ENCODE measurements around the gene NR6A1.

The NR6A1 gene

GRCh38 chr9:124479371-124479770 lies 291.7 kb downstream of the NR6A1 start:
- Histone ChIP-seq H3K27me3 (ENCODE audit: insufficient read depth, low read length, poor library complexity) (no peaks in the 10 kb centered on the region), H3K56ac (ENCODE audit: low read length) (no peak overlapping the region), H3K36me3 (ENCODE audit: control insufficient read depth, insufficient read depth, low read length) (no peaks in the 10 kb centered on the region), H3K18ac (ENCODE audit: low read length) (no peak overlapping the region), H3K23ac (ENCODE audit: low read length) (no peak overlapping the region), H3K4me2 (ENCODE audit: low read length) (no peak overlapping the region), H3K4ac (ENCODE audit: low read depth, low read length) (no peak overlapping the region), H2BK15ac (replicated peaks; ENCODE audit: low read depth) (no peak overlapping the region), H2BK5ac (ENCODE audit: low read length) (no peak overlapping the region), H2BK120ac (ENCODE audit: low read depth, low read length) (no peak overlapping the region), H3K27ac (ENCODE audit: low read depth, low read length) (no peak overlapping the region), H4K8ac (ENCODE audit: low read depth, low read length) (no peak overlapping the region), H3K9ac (ENCODE audit: low read length) (no peak overlapping the region), H3K4me3 (ENCODE audit: low read length) (no peak overlapping the region), H3K4me1 (ENCODE audit: control insufficient read depth, low read depth, low read length) (peaks cover 4% of the 10 kb centered on the region), H3K79me1 (ENCODE audit: low read length) (no peaks in the 10 kb centered on the region), H4K5ac (ENCODE audit: low read length) (no peak overlapping the region), H3K79me2 (ENCODE audit: control insufficient read depth, insufficient read depth, low read length) (no peaks in the 10 kb centered on the region), H2AK5ac (ENCODE audit: low read length) (no peak overlapping the region)
- no peak for DNase-seq
- no CpG with 5 or more reads among the region's 16 CpGs for WGBS (ENCODE audit: extremely low coverage, insufficient coverage, low lambda C conversion rate)

- H3K4me1 ChIP-seq (ENCODE audit: control insufficient read depth, low read depth, low read length) = peaks cover 4% of the 10 kb centered on the region
- no peak overlapping the region for H3K4me3 ChIP-seq (ENCODE audit: low read length)
- no peak overlapping the region for H4K5ac ChIP-seq (ENCODE audit: low read length)
- H2BK120ac ChIP-seq (ENCODE audit: low read depth, low read length) = no peak overlapping the region
- H3K4ac ChIP-seq (ENCODE audit: low read depth, low read length) = no peak overlapping the region
- no peak overlapping the region for H2BK5ac ChIP-seq (ENCODE audit: low read length)
- peak; percentile 52 for DNase-seq
- WGBS (ENCODE audit: extremely low coverage, insufficient coverage, low lambda C conversion rate) = no CpG with 5 or more reads among the region's 12 CpGs
- H3K79me1 ChIP-seq (ENCODE audit: low read length) = no peaks in the 10 kb centered on the region
- H3K27me3 ChIP-seq (ENCODE audit: insufficient read depth, low read length, poor library complexity) = no peaks in the 10 kb centered on the region
- no peak overlapping the region for H3K23ac ChIP-seq (ENCODE audit: low read length)
- no peak overlapping the region for H4K8ac ChIP-seq (ENCODE audit: low read depth, low read length)
- no peak overlapping the region for H2BK15ac ChIP-seq (replicated peaks; ENCODE audit: low read depth)
- H3K9ac ChIP-seq (ENCODE audit: low read length) = peak overlapping the region; percentile 52
- no peaks in the 10 kb centered on the region for H3K36me3 ChIP-seq (ENCODE audit: control insufficient read depth, insufficient read depth, low read length)
- H3K79me2 ChIP-seq (ENCODE audit: control insufficient read depth, insufficient read depth, low read length) = no peaks in the 10 kb centered on the region
- peak overlapping the region; percentile 10 for H3K18ac ChIP-seq (ENCODE audit: low read length)
- H2AK5ac ChIP-seq (ENCODE audit: low read length) = no peak overlapping the region
- H3K27ac ChIP-seq (ENCODE audit: low read depth, low read length) = no peak overlapping the region
- H3K4me2 ChIP-seq (ENCODE audit: low read length) = no peak overlapping the region
- peak overlapping the region; percentile 82 for H3K56ac ChIP-seq (ENCODE audit: low read length)
Observed at GRCh38 chr9:124478354-124478753, 292.8 kb downstream of the NR6A1 start.

DNA sequence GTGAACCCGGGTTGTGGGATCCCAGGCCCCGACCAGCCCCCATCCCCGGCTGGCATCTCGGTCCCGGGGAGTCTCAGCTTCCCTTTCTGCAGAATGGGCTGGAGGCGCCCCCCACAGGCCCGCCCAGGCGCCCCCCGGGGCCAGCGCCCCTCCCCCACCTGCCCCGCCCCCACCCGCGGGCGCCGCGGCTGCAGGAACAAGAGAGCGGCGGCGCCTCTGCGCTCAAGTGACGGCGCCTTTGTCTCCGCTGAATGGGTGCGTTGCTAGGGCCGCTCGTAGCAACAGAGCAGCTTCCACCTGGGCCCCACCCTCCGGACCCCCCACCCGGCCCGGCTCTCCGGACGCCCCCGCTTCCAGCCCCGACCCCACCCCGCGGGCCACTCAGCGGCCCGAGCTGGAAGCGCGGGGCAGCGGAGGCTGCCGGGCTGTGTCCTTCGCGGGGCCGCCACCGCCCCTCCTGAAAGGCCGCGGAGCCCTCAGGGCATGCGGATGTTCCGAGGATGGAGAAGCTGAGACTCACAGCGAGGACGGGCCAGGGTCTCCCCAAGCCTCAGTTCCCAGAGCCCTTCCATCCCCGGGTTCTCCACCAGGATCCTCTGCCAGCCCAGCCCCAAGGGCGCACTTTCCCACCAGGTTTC lies 293.3 kb downstream of the NR6A1 start:
- H3K27me3 ChIP-seq (ENCODE audit: insufficient read depth, low read length, poor library complexity) = no peaks in the 10 kb centered on the region
- peak overlapping the region; percentile 52 for H3K9ac ChIP-seq (ENCODE audit: low read length)
- no peak overlapping the region for H3K4me3 ChIP-seq (ENCODE audit: low read length)
- no peak overlapping the region for H2BK15ac ChIP-seq (replicated peaks; ENCODE audit: low read depth)
- peak overlapping the region; percentile 82 for H3K56ac ChIP-seq (ENCODE audit: low read length)
- DNase-seq = peak; percentile 56
- no peak overlapping the region for H2BK5ac ChIP-seq (ENCODE audit: low read length)
- H3K18ac ChIP-seq (ENCODE audit: low read length) = peak overlapping the region; percentile 31
- peak overlapping the region; percentile 48 for H3K4me2 ChIP-seq (ENCODE audit: low read length)
- no peak overlapping the region for H4K5ac ChIP-seq (ENCODE audit: low read length)
- peak overlapping the region; percentile 6 for H3K4ac ChIP-seq (ENCODE audit: low read depth, low read length)
- no peaks in the 10 kb centered on the region for H3K79me1 ChIP-seq (ENCODE audit: low read length)
- no peak overlapping the region for H4K8ac ChIP-seq (ENCODE audit: low read depth, low read length)
- H3K36me3 ChIP-seq (ENCODE audit: control insufficient read depth, insufficient read depth, low read length) = no peaks in the 10 kb centered on the region
- no peak overlapping the region for H2AK5ac ChIP-seq (ENCODE audit: low read length)
- H3K4me1 ChIP-seq (ENCODE audit: control insufficient read depth, low read depth, low read length) = peaks cover 4% of the 10 kb centered on the region
- no peaks in the 10 kb centered on the region for H3K79me2 ChIP-seq (ENCODE audit: control insufficient read depth, insufficient read depth, low read length)
- H3K27ac ChIP-seq (ENCODE audit: low read depth, low read length) = no peak overlapping the region
- WGBS (ENCODE audit: extremely low coverage, insufficient coverage, low lambda C conversion rate) = no CpG with 5 or more reads among the region's 53 CpGs
- H2BK120ac ChIP-seq (ENCODE audit: low read depth, low read length) = no peak overlapping the region
- H3K23ac ChIP-seq (ENCODE audit: low read length) = no peak overlapping the region

DNA sequence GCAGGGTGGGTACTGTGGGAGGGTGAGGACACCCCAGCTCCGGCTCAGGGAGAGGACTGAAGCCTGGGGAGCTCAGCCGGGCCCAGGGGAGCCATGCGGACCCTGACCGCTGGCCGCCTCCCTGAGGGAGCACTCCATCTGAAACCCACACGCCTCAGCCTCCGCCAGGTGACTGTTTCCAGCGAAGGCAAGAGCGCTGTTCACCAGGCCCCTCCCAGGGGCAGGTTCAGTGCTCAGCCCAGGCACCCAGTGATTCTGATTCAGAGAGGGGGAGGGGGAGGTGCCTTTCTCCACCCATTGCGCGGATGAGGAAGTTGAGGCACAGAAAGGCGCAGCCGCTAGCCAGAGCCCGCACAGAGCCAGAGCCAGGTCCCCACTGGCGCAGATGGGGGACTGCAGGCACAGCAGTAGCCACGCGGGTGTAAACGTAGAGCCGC lies 293.9 kb downstream of the NR6A1 start:
- H3K4me2 ChIP-seq (ENCODE audit: low read length) = peak overlapping the region; percentile 48
- no peaks in the 10 kb centered on the region for H3K36me3 ChIP-seq (ENCODE audit: control insufficient read depth, insufficient read depth, low read length)
- no peak overlapping the region for H3K4ac ChIP-seq (ENCODE audit: low read depth, low read length)
- no CpG with 5 or more reads among the region's 19 CpGs for WGBS (ENCODE audit: extremely low coverage, insufficient coverage, low lambda C conversion rate)
- no peaks in the 10 kb centered on the region for H3K27me3 ChIP-seq (ENCODE audit: insufficient read depth, low read length, poor library complexity)
- H3K56ac ChIP-seq (ENCODE audit: low read length) = peak overlapping the region; percentile 56
- no peak overlapping the region for H2AK5ac ChIP-seq (ENCODE audit: low read length)
- H3K4me1 ChIP-seq (ENCODE audit: control insufficient read depth, low read depth, low read length) = peaks cover 4% of the 10 kb centered on the region
- peak; percentile 42 for DNase-seq
- no peak overlapping the region for H2BK120ac ChIP-seq (ENCODE audit: low read depth, low read length)
- peak overlapping the region; percentile 19 for H3K9ac ChIP-seq (ENCODE audit: low read length)
- H2BK15ac ChIP-seq (replicated peaks; ENCODE audit: low read depth) = no peak overlapping the region
- no peak overlapping the region for H2BK5ac ChIP-seq (ENCODE audit: low read length)
- H3K18ac ChIP-seq (ENCODE audit: low read length) = peak overlapping the region; percentile 31
- H3K4me3 ChIP-seq (ENCODE audit: low read length) = no peak overlapping the region
- H4K5ac ChIP-seq (ENCODE audit: low read length) = no peak overlapping the region
- no peaks in the 10 kb centered on the region for H3K79me2 ChIP-seq (ENCODE audit: control insufficient read depth, insufficient read depth, low read length)
- no peak overlapping the region for H3K27ac ChIP-seq (ENCODE audit: low read depth, low read length)
- H4K8ac ChIP-seq (ENCODE audit: low read depth, low read length) = no peak overlapping the region
- H3K79me1 ChIP-seq (ENCODE audit: low read length) = no peaks in the 10 kb centered on the region
- H3K23ac ChIP-seq (ENCODE audit: low read length) = no peak overlapping the region

GRCh38 chr9:124475868-124476690 lies 295.0 kb downstream of the NR6A1 start:
- H2BK120ac ChIP-seq (ENCODE audit: low read depth, low read length) = no peak overlapping the region
- H2BK5ac ChIP-seq (ENCODE audit: low read length) = no peak overlapping the region
- no peaks in the 10 kb centered on the region for H3K36me3 ChIP-seq (ENCODE audit: control insufficient read depth, insufficient read depth, low read length)
- no peaks in the 10 kb centered on the region for H3K79me2 ChIP-seq (ENCODE audit: control insufficient read depth, insufficient read depth, low read length)
- no peak overlapping the region for H2BK15ac ChIP-seq (replicated peaks; ENCODE audit: low read depth)
- H3K4me3 ChIP-seq (ENCODE audit: low read length) = no peak overlapping the region
- H4K5ac ChIP-seq (ENCODE audit: low read length) = no peak overlapping the region
- H3K9ac ChIP-seq (ENCODE audit: low read length) = no peak overlapping the region
- H3K27ac ChIP-seq (ENCODE audit: low read depth, low read length) = no peak overlapping the region
- H3K27me3 ChIP-seq (ENCODE audit: insufficient read depth, low read length, poor library complexity) = no peaks in the 10 kb centered on the region
- H2AK5ac ChIP-seq (ENCODE audit: low read length) = no peak overlapping the region
- no peak overlapping the region for H4K8ac ChIP-seq (ENCODE audit: low read depth, low read length)
- H3K23ac ChIP-seq (ENCODE audit: low read length) = no peak overlapping the region
- peaks cover 2% of the 10 kb centered on the region for H3K4me1 ChIP-seq (ENCODE audit: control insufficient read depth, low read depth, low read length)
- no peak overlapping the region for H3K18ac ChIP-seq (ENCODE audit: low read length)
- H3K4ac ChIP-seq (ENCODE audit: low read depth, low read length) = no peak overlapping the region
- H3K4me2 ChIP-seq (ENCODE audit: low read length) = no peak overlapping the region
- no CpG with 5 or more reads among the region's 14 CpGs for WGBS (ENCODE audit: extremely low coverage, insufficient coverage, low lambda C conversion rate)
- H3K56ac ChIP-seq (ENCODE audit: low read length) = no peak overlapping the region
- no peaks in the 10 kb centered on the region for H3K79me1 ChIP-seq (ENCODE audit: low read length)
- no peak for DNase-seq

Data from mesendoderm (in vitro differentiated cells).